Activated CD4-positive, alpha-beta T cell treated with anti-CD3 and anti-CD28 coated beads, Interleukin-2, amount 50 U/mL, for 24 hours (primary cell): ENCODE measurements around the gene ASB5.

ENCODE experiments used
- DNase-seq, 2 donors: peaks; one replicate each; pipeline ENCODE4 v3.0.0-alpha.2; 2020; ENCODE audit warnings: low read depth in 1 of 2, low spot score in 1 of 2

The ASB5 gene

DNA sequence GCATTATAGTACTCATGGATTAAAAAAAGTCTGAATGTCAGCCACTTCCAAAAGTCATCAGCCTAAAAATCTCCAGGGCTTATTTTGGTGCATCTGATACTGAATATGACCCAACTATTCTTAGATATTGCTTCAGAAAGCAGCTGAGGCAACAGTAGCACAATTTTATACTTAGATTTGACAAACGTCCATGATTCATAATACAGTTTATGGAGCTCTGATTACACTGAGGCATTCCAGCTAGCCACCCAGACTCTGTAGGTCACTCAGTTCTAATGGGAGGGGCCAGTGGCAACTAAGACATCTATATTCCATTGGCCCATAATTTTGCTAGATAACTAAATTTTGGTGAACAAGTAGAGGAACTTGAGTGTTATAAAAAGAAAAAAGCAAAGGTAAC is 84.0 kb downstream of the ASB5 start:
- DNase-seq = no peak
